ENCODE results near the gene PMEL.
"Not testable (repeated sequence)": the region's sequence is repeated elsewhere in the genome, so short reads cannot be mapped to it uniquely, and the experiment has no call there.

Gene PMEL

DNA sequence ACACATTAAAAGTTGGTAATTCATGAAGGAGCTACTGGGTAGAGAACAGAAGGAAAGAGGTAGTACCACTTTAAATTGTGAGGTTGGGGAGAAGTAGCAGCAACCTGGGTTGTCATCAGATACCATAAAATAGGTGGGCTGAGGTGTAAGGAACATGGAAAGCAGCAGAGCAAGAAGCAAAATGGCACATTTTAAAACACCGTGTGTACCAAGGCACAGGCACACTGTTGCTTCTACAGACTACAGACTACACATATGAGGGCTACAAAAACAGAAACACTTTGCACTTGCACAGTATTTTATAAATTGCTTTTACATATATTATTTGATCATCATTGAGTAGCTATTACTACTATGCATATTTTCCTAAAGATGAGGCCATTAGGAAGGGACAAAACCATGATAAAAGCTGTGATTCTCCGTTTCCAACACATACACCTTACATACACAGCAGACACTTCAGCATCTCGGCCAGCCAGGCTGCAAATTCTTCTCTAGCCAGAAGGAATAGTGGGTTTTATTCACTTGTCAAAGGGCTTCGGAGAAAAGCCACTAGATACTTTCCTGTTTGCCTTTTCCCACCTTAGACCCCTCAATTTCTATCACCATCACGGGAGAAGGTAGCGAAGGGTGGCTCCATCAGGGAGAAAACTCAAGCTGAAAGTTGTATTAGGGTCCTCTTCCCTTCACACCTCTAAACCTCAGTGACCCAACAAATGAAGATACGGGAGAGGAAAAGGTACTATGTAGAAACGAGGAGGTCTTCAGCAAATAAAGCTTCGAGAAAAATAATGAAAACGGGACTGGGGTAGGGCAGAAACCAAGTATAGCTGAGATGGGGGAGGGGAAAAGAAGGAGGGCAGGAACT lies 39.7 kb downstream of the PMEL start:
- POLR2A ChIA-PET, result interaction anchor here (0.8 to 1.4 kb wide), 5 partner anchors 48 to 109 kb away, joined by 3 to 6 read pairs (median 3); partner anchors contain the start of genes DNAJC14, ORMDL2, RAB5B and SARNP
- CTCF ChIA-PET, result interaction anchor here (0.8 to 5.6 kb wide), 33 partner anchors 9 to 196 kb away, joined by 3 to 92 read pairs (median 4); partner anchors contain the start of genes DNAJC14, MMP19, ORMDL2 and SARNP

DNA sequence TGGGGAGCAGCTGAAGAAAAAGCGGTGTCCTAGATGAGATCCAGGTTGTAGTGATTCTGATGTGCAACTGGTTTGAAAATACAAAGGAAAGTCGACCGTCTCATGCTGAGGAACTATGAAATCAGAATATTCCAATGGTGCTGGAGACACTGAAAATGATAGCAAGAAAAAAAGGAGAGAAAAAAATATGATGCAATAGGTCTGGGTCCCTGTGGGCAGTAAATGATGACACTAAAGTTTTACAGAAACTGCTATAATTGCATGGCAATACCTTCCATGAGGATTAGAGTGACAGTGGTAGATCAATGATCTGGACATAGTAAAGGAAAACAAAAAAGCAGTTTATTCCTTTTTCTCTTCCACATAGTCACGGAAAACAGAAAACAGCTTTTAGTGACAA lies 40.5 kb downstream of the PMEL start:
- TF ChIP-seq, protein P1, sequence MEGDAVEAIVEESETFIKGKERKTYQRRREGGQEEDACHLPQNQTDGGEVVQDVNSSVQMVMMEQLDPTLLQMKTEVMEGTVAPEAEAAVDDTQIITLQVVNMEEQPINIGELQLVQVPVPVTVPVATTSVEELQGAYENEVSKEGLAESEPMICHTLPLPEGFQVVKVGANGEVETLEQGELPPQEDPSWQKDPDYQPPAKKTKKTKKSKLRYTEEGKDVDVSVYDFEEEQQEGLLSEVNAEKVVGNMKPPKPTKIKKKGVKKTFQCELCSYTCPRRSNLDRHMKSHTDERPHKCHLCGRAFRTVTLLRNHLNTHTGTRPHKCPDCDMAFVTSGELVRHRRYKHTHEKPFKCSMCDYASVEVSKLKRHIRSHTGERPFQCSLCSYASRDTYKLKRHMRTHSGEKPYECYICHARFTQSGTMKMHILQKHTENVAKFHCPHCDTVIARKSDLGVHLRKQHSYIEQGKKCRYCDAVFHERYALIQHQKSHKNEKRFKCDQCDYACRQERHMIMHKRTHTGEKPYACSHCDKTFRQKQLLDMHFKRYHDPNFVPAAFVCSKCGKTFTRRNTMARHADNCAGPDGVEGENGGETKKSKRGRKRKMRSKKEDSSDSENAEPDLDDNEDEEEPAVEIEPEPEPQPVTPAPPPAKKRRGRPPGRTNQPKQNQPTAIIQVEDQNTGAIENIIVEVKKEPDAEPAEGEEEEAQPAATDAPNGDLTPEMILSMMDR (IDR thresholded peaks at IDR 0.05; ENCODE audit: insufficient read depth, low read length, missing control alignments), result no peak
- DNase-seq (ENCODE audit: low read depth, low spot score), result no peak
- peak overlapping the region; percentile 84; the same call in 1 of the 2 replicates for H3K4me3 ChIP-seq (ENCODE audit: low read depth, low read length)
- ChIA-PET CTCF (interaction anchor here (0.8 to 5.6 kb wide), 19 partner anchors 9 to 187 kb away, joined by 3 to 92 read pairs (median 7); partner anchors contain the start of genes DNAJC14, MMP19, ORMDL2 and SARNP), POLR2A (interaction anchor here (1.3 kb wide), 1 partner anchor 78 kb away, joined by 6 read pairs; no protein-coding TSS in a partner anchor)

More for the DNA sequence above, 39.7 kb downstream of the PMEL start:
- no peak for DNase-seq (ENCODE audit: low read depth, low spot score)
- TF ChIP-seq, protein P1 (IDR thresholded peaks at IDR 0.05; ENCODE audit: insufficient read depth, low read length, missing control alignments), result no peak
- peak overlapping the region; percentile 84 for H3K4me3 ChIP-seq (ENCODE audit: low read depth, low read length)

DNA sequence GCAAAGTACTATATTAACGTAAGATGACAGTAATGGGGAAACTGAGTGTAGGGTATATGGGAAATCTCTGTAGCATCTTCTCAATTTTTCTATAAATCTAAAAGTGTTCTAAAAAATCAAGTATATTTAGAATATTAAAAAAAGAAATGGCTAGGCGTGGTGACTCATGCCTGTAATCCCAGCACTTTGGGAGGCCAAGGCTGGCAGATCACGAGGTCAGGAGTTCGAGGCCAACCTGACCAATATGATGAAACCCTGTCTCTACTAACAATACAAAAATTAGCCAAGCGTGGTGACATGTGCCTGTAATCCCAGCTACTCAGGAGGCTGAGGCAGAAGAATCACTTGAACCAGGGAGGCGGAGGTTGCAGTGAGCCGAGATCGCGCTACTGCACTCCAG lies 42.2 kb downstream of the PMEL start:
- POLR2A ChIA-PET; DNase-seq (ENCODE audit: low read depth, low spot score); H3K4me3 ChIP-seq (ENCODE audit: low read depth, low read length): not testable (repeated sequence)
- CTCF ChIA-PET, result interaction anchor here (5.6 kb wide), 1 partner anchor 185 kb away, joined by 36 read pairs; no protein-coding TSS in a partner anchor

DNA sequence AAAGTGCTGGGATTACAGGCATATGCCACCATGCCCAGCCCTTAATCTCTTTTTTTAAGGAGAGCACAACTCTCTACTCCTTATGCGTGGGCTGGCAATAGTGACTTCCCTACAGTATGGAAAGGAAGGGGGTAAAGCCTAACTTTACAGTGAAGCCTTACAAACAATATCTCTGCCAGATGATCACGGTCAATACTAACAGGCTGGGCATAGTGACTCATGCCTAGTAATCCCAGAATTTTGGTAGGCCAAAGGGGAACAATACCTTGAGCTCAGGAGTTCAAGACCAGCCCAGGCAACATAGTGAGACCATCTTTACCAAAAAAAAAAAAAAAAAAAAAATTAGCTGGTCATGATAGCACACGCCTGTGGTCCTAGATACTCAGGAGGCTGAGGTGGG lies 43.7 kb downstream of the PMEL start:
- TF ChIP-seq, protein P1 (IDR thresholded peaks at IDR 0.05; ENCODE audit: insufficient read depth, low read length, missing control alignments), result no peak
- CTCF ChIA-PET, result no interaction called here
- POLR2A ChIA-PET, result no interaction called here
- DNase-seq (ENCODE audit: low read depth, low spot score), result no peak
- H3K4me3 ChIP-seq (ENCODE audit: low read depth, low read length), result no peak overlapping the region

DNA sequence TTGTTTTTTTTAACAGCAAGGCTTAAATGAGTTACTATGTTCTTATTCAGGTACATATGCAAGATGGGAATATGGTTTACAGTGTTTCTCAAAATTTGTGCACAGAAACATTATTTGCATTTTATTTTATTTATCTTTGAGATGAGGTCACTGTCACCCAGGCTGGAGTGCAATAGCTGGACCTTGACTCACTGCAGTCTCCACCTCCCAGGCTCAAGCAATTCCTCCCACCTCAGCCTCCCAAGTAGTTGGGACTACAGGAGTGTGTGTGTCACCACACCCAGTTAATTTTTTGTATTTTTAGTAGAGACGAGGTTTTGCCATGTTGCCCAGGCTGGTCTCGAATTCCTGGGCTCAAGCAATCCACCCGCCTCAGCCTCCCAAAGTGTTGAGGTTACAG lies 46.8 kb downstream of the PMEL start:
- CTCF ChIA-PET, result interaction anchor here (1.3 kb wide), 1 partner anchor 11 kb away, joined by 3 read pairs; no protein-coding TSS in a partner anchor
- POLR2A ChIA-PET; DNase-seq (ENCODE audit: low read depth, low spot score); H3K4me3 ChIP-seq (ENCODE audit: low read depth, low read length): not testable (repeated sequence)

DNA sequence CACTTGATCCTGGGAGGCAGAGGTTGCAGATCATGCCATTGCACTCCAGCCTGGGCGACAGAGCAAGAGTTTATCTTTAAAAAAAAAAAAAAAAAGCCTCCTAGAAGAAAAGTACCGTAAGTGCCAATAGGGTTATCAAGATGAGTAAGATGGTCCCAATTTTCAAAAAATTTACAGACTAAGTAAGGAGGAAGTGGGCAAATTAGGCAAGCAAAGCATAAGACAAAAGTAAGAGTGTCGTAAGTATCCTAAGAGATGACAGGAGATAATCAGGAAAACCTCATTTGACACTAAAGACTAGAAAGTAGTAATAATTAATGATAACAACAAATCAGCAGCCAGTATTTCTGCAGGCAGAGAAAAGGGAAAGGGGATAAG lies 50.4 kb downstream of the PMEL start:
- H3K4me3 ChIP-seq (ENCODE audit: low read depth, low read length), result no peak overlapping the region
- ChIA-PET CTCF (interaction anchor here (2.0 to 3.1 kb wide), 2 partner anchors 11 to 25 kb away, joined by 5 to 31 read pairs; partner anchors contain the start of gene PYM1), POLR2A (interaction anchor here (0.7 kb wide), 1 partner anchor 68 kb away, joined by 3 read pairs; no protein-coding TSS in a partner anchor)
- no peak for DNase-seq (ENCODE audit: low read depth, low spot score)
- TF ChIP-seq, protein P1 (IDR thresholded peaks at IDR 0.05; ENCODE audit: insufficient read depth, low read length, missing control alignments), result no peak

DNA sequence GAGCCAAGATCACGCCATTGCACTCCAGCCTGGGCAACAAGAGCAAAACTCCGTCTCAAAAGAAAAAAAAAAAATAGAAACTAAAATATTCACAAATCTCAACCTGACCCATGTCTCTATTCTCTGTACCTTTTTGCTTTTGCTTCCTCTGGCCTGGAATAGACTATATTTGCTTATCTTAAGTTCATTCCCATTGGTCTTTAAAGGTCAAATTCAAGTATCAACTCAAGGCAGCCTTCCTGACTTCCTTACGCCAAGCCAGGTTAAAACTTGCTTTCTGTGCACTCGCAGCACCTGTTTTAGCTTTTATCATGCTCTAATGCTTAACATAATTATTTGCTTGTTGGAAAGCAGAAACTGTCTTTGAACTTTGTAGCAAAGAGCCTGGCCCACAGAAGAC lies 52.9 kb downstream of the PMEL start:
- CTCF ChIA-PET, result interaction anchor here (1.7 to 2.5 kb wide), 2 partner anchors 14 to 28 kb away, joined by 4 to 14 read pairs; partner anchors contain the start of gene PYM1
- POLR2A ChIA-PET, result no interaction called here
- DNase-seq (ENCODE audit: low read depth, low spot score), result no peak
- TF ChIP-seq, protein P1 (IDR thresholded peaks at IDR 0.05; ENCODE audit: insufficient read depth, low read length, missing control alignments), result no peak
- H3K4me3 ChIP-seq (ENCODE audit: low read depth, low read length), result no peak overlapping the region
